ENCODE results near the gene USH1C.

DNA sequence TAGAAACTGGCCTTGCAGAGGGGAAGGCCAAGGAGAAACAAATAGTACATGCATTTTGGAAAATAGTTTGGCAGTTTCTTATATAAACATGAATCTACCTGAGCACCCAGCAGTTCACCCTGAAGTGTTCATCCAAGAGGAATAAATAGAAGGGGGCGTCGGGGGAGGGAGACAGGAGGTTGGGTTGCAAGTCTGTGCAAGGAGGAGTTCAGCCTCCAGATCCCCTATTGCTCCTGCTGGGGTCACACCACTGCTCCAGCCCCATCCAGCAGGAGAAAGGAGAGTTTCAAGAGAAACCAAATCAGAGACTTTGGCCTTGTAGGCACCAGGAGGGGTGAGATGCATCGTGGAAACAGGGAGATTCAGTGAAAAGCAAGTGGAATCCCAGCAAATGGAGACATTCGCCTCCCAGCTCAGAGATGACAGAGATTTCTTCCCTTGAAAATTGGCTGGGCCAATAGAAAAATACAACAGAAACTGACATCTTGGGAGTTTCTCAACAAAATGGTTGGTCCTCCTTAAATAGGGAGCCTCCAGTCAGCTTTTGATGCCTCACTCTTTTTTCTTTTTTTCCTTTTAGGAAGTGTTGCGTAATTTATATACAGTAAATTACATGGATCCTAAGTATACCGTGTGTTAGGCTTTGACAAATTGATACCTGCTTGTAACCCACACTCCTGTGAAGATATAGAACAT lies 37.0 kb upstream of the USH1C start:
- TF ChIP-seq, protein P1, sequence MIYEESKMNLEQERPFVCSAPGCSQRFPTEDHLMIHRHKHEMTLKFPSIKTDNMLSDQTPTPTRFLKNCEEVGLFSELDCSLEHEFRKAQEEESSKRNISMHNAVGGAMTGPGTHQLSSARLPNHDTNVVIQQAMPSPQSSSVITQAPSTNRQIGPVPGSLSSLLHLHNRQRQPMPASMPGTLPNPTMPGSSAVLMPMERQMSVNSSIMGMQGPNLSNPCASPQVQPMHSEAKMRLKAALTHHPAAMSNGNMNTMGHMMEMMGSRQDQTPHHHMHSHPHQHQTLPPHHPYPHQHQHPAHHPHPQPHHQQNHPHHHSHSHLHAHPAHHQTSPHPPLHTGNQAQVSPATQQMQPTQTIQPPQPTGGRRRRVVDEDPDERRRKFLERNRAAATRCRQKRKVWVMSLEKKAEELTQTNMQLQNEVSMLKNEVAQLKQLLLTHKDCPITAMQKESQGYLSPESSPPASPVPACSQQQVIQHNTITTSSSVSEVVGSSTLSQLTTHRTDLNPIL (CRISPR knock-in tag; IDR thresholded peaks at IDR 0.05; ENCODE audit: low read depth): no peak
- TF ChIP-seq ZFP30 (CRISPR knock-in tag; IDR thresholded peaks at IDR 0.05) (no peak), CSDC2 (CRISPR knock-in tag; IDR thresholded peaks at IDR 0.05) (no peak), OSR1 (CRISPR knock-in tag; IDR thresholded peaks at IDR 0.05) (no peak), RARB (CRISPR knock-in tag; IDR thresholded peaks at IDR 0.05) (no peak)

Measured in SK-N-SH treated with all-trans-retinoic acid at 6 μM for 48 hours (cell line).